Ishikawa (cell line): ENCODE measurements around the gene PTPRN2.

Source experiments
- EGR1 ChIP-seq: IDR thresholded peaks from 2 replicates; pipeline ENCODE4 v1.6.1; 2012
- EP300 ChIP-seq: IDR thresholded peaks from 2 replicates; pipeline ENCODE4 v1.6.1; 2012; ENCODE audit warnings: borderline replicate concordance

GRCh38 chr7:157794746-157795065 is 792.9 kb downstream of the PTPRN2 start:
- TF ChIP-seq EGR1 (no peak), EP300 (no peak)
